Naive B cell (primary cell): Measurements from ENCODE around the gene RAD1. TPM values are rescaled to one million over a fixed set of nuclear protein-coding genes. Genes with fewer than 3 reads are reported as not detected.

Experiments
- ATAC-seq, 2 donors: fragments of 150-1000 bp; cut with Tn5 transposase; 2 replicates each; pipeline ENCODE4 v1.10.0; 2021; ENCODE audit warnings: low read depth in 2 of 2, mild to moderate bottlenecking in 2 of 2, moderate library complexity in 2 of 2
- DNase-seq: peaks from one replicate; pipeline ENCODE4 v3.0.0; 2022
- H3K27ac Mint-ChIP-seq, 6 donors: one replicate each; pipeline ENCODE4 v1.8.0; 2020 to 2022; ENCODE audit warnings: mild to moderate bottlenecking in 6 of 6, mixed read lengths in 6 of 6, moderate library complexity in 5 of 6, inconsistent platforms in 2 of 6
- H3K27me3 Mint-ChIP-seq, 3 donors: one replicate each; pipeline ENCODE4 v1.8.0; 2021 to 2022; ENCODE audit warnings: mixed read lengths in 3 of 3, mild to moderate bottlenecking in 1 of 3
- H3K36me3 Mint-ChIP-seq, 2 donors: one replicate each; pipeline ENCODE4 v1.8.0; 2020 to 2022; ENCODE audit warnings: mixed read lengths in 2 of 2, inconsistent platforms in 1 of 2, mild to moderate bottlenecking in 1 of 2
- H3K4me1 Mint-ChIP-seq, 3 donors: one replicate each; pipeline ENCODE4 v1.8.0; 2020 to 2022; ENCODE audit warnings: mixed read lengths in 3 of 3, inconsistent platforms in 1 of 3, mild to moderate bottlenecking in 1 of 3, moderate library complexity in 1 of 3
- H3K4me3 Mint-ChIP-seq, 8 donors: one replicate each; pipeline ENCODE4 v1.8.0; 2020 to 2022; ENCODE audit warnings: mild to moderate bottlenecking in 8 of 8, mixed read lengths in 8 of 8, moderate library complexity in 8 of 8, inconsistent platforms in 2 of 8
- H3K9me3 Mint-ChIP-seq, 7 donors: one replicate each; pipeline ENCODE4 v1.8.0; 2020 to 2022; ENCODE audit warnings: mixed read lengths in 7 of 7, mild to moderate bottlenecking in 5 of 7, inconsistent platforms in 2 of 7, moderate library complexity in 1 of 7
- polyA plus RNA-seq, 6 donors: library from polyadenylated mRNA; unstranded; fragments of 300-500 nt; fragmentation: Illumina TruSeq; gene quantifications; one replicate each; pipeline ENCODE4 v1.2.3, GENCODE V29; 2021; ENCODE audit warnings: low read depth in 6 of 6

The RAD1 gene
- polyA plus RNA-seq, 6 donors from 2014 or later, result 11.6 to 22.8 (median 21.1) TPM

DNA sequence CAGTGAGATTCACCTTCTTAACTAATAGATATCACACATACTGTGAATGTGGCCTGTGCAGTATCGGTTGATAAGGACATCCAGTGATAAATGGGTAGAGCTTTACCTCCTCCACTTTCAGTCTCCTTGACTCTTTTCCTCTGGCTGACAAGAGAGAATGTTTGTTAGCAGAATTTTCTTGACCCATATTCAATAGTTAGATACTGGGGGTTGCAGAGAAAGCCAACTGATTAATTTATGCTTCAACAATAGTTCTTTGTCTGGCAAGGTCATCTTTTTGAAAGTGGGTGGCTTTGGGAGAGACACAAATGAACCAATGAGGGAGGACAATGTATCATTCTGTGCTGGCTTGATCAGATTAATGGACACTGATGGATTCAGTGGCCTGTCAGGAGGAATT is 46.0 kb downstream of the RAD1 start:
- Mint-ChIP-seq H3K27me3 (peaks cover 0 to 6% (median 0%) of the 10 kb centered on the region in 3 donors), H3K4me1 (no peaks in the 10 kb centered on the region), H3K4me3 (no peak overlapping the region), H3K9me3 (peaks cover 0 to under 1% (median 0%) of the 10 kb centered on the region in 7 donors), H3K27ac (no peak overlapping the region), H3K36me3 (no peaks in the 10 kb centered on the region)
- DNase-seq (no peak), ATAC-seq (no peak)

DNA sequence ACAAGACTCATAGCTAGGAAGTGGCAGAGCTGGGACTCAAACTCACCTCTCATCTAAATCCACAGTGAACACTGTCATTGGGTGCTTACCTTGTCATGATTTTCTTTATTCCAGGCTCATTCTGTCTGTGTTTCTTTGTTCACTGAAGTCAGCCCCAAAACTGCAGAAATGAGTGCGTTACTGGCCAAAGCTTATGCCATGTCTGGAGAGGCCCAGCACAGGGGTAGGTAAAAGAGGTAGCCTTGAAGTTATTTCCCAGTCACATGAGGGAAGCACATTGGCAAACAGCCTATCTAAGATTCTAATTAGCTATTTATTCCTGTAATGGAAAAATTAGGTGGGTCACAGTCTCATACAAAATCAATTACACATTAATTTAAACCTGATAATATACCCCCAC is 46.5 kb downstream of the RAD1 start:
- Mint-ChIP-seq H3K9me3 (no peaks in the 10 kb centered on the region), H3K36me3 (no peaks in the 10 kb centered on the region), H3K4me3 (no peak overlapping the region), H3K27me3 (peaks cover 0 to 6% (median 0%) of the 10 kb centered on the region in 3 donors), H3K4me1 (no peaks in the 10 kb centered on the region), H3K27ac (no peak overlapping the region)
- DNase-seq (no peak), ATAC-seq (no peak)

DNA sequence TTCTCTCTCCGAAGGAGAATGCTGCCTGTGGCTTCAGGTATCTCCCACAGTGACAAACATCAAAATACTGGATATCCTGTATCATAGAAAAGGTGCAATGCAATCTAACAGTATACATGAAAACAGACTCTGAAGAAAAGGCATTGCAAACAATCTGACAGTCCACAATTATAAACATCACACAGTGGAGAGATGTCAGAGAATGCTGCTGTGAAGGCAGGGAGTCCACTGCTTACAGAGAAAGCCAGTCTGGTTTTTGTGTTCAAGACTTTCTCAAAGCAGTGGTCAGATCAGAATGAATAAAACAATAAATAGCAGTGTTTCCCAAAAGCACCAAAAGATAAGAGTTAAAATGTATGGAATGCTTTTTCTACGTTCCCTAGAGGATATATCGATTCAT is 47.6 kb downstream of the RAD1 start:
- ATAC-seq, result no peak
- DNase-seq, result no peak
- no peaks in the 10 kb centered on the region for H3K9me3 Mint-ChIP-seq
- H3K4me1 Mint-ChIP-seq, result no peaks in the 10 kb centered on the region
- no peaks in the 10 kb centered on the region for H3K27me3 Mint-ChIP-seq
- no peak overlapping the region for H3K4me3 Mint-ChIP-seq
- H3K27ac Mint-ChIP-seq, result peak overlapping the region in 1 of 6 donors; percentile 6
- no peaks in the 10 kb centered on the region for H3K36me3 Mint-ChIP-seq

DNA sequence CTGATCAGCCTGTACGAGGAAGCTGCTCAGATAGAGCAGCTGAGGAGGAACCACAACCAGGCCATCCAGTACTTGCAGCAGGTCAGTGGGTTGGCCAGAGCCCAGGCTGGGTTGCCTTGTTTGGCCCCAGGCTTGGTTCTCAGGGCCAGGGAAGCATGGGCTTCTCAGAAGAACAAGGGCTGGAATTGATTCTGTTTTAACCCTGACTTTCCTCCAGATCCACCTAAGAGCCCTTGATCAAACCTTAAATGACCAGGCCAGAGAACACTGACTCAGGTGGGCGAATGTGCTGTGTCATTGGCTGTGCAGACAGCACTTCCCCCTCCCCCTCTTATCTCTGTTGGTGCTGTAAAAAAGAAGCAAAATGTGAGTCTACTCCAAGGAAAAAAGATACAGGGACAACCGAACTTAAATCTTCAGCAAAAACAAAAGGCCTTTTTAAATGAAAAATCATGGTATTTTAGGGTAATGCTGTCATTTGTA is 48.3 kb downstream of the RAD1 start:
- H3K27me3 Mint-ChIP-seq, result no peaks in the 10 kb centered on the region
- H3K9me3 Mint-ChIP-seq, result no peaks in the 10 kb centered on the region
- no peaks in the 10 kb centered on the region for H3K4me1 Mint-ChIP-seq
- H3K27ac Mint-ChIP-seq, result no peak overlapping the region
- no peak overlapping the region for H3K4me3 Mint-ChIP-seq
- ATAC-seq (no peak), DNase-seq (no peak)
- no peaks in the 10 kb centered on the region for H3K36me3 Mint-ChIP-seq

DNA sequence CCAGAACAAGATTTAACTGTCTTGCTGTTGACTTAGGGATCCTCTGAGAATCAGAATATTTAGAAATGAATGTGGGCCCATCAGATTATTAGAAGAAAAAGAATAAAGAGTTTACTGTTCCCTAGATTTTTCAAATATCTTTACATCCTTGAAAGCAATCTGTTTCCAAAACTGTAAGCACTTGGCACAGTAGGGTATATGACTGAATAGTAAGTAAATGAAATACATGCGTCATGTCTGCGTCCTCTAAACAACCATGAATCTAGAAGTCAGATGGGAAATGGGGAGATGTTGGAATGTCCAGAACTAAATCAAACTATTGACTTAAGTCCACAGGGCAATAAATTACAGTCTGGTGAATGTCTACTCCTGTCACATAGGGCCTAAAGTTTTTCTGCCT is 50.2 kb downstream of the RAD1 start:
- Mint-ChIP-seq H3K36me3 (no peaks in the 10 kb centered on the region), H3K4me1 (no peaks in the 10 kb centered on the region), H3K4me3 (no peak overlapping the region), H3K27me3 (no peaks in the 10 kb centered on the region), H3K27ac (no peak overlapping the region), H3K9me3 (no peaks in the 10 kb centered on the region)
- DNase-seq, result no peak
- no peak for ATAC-seq

DNA sequence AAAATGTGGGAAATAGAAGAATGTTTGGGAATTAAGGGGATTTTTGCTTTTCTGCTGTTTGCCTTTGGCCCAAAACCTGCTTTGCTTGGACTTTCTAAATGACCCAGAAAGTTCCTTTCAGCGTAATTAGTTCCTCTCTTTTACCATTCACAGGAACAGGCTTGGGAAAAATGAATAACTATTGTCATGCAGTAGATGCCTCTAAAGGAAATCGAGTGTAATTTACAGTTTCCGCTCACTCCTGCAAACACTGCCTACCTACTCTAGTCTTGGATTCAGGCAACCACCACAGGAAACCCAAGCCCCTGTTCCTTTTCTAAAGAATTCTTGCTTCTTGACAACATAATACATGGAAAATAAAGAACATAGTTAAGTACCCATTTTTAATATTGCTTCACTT is 51.4 kb downstream of the RAD1 start:
- H3K4me1 Mint-ChIP-seq, result no peaks in the 10 kb centered on the region
- no peak for ATAC-seq
- no peak overlapping the region for H3K27ac Mint-ChIP-seq
- H3K9me3 Mint-ChIP-seq, result no peaks in the 10 kb centered on the region
- no peak overlapping the region for H3K4me3 Mint-ChIP-seq
- no peak for DNase-seq
- H3K36me3 Mint-ChIP-seq, result no peaks in the 10 kb centered on the region
- no peaks in the 10 kb centered on the region for H3K27me3 Mint-ChIP-seq

DNA sequence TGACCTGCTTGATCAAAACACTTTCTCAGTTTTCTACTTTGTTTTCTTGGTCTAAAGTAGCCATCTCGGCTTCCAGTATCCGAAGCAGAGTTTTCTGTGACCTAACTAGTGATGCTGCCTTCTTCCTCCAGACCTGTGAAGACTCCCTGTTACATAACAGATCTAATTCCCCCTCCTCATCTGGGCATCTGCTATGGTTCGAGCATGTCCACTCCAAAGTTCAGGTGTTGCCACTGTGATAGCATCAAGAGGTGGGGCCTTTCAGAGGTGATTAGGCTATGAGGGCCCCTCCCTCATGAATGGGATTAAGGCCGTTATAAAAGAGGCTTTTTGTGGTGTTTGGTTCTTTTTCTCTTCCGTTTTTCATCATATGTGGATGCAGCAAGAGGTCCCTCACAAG is 56.1 kb downstream of the RAD1 start:
- Mint-ChIP-seq H3K36me3 (no peaks in the 10 kb centered on the region), H3K27me3 (no peaks in the 10 kb centered on the region), H3K4me3 (no peak overlapping the region), H3K4me1 (peaks cover 0 to 5% (median 0%) of the 10 kb centered on the region in 3 donors), H3K27ac (no peak overlapping the region), H3K9me3 (no peaks in the 10 kb centered on the region)
- DNase-seq, result no peak
- ATAC-seq, result no peak

DNA sequence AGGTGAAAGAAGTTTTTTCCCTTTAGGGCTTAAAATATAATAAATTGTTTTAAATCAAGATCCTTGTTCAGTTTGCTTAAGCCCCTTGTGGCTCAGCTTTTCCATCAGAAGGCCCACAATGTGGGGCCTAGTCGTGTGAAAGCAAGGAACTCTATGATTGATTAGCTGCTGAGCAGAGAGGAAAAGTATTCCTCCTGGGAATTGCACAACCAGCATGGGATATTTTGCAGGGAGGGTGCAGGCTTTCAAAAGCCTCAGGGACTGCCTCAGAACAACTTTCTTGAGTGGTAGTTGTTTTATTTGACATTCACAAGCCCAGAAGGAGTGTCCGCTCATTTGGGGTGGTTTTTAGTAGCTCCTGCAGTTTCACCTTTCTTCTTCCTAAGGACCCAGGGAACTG is 56.5 kb downstream of the RAD1 start:
- Mint-ChIP-seq H3K27ac (no peak overlapping the region), H3K4me3 (no peak overlapping the region), H3K27me3 (no peaks in the 10 kb centered on the region)

DNA sequence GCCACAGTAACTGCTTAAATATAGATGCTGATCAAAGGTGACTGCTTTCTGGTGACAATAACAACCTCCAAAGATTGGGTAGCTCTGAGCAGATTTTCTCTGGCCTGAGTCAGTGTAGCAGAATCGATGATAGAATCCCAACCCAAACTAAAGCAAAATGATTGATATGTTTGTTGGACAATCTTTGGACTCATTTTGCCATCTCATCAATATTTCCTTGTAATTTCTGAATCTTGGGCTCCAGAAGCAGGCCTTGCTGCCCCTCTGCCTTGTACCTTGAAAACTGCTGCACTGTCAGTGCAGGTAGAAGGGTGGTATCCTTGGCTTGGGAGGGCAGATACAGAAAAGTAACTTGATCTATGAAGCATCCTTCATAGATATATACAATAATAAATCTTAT is 57.4 kb downstream of the RAD1 start:
- no peaks in the 10 kb centered on the region for H3K27me3 Mint-ChIP-seq
- peaks cover 0 to 5% (median 0%) of the 10 kb centered on the region in 3 donors for H3K4me1 Mint-ChIP-seq
- H3K9me3 Mint-ChIP-seq, result no peaks in the 10 kb centered on the region
- H3K4me3 Mint-ChIP-seq, result no peak overlapping the region
- ATAC-seq (no peak), DNase-seq (no peak)
- H3K27ac Mint-ChIP-seq, result no peak overlapping the region
- H3K36me3 Mint-ChIP-seq, result no peaks in the 10 kb centered on the region

More for the DNA sequence above, 56.5 kb downstream of the RAD1 start:
- no peak for DNase-seq
- H3K36me3 Mint-ChIP-seq, result no peaks in the 10 kb centered on the region
- ATAC-seq, result no peak
- H3K9me3 Mint-ChIP-seq, result no peaks in the 10 kb centered on the region
- H3K4me1 Mint-ChIP-seq, result peaks cover 0 to 5% (median 0%) of the 10 kb centered on the region in 3 donors

DNA sequence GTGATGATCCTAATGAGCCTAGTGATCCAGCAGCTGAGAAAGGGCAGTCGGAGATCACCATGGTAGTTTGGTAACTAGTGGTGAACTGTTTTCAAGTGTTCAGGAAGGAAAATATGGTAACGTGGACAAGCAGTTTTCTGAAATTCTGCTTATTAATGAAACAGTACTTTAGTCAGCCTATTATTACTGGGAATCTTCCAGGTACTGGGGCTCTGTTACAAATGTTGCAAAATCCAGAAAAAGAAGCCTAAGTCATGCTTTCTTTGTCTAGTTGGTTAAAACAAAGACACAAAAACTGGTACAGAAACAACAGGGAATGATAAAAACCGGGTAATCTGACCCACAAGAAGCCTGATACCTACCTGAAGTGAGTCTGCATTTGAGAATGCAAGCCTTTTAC is 58.1 kb downstream of the RAD1 start:
- DNase-seq, result no peak
- Mint-ChIP-seq H3K4me3 (no peak overlapping the region), H3K9me3 (peaks cover 0 to 4% (median 0%) of the 10 kb centered on the region in 7 donors)

More for the DNA sequence above, 58.1 kb downstream of the RAD1 start:
- no peak overlapping the region for H3K27ac Mint-ChIP-seq
- peaks cover 0 to 6% of the 10 kb centered on the region in 2 donors for H3K36me3 Mint-ChIP-seq
- peaks cover 0 to 5% (median 0%) of the 10 kb centered on the region in 3 donors for H3K4me1 Mint-ChIP-seq
- no peak for ATAC-seq
- H3K27me3 Mint-ChIP-seq, result no peaks in the 10 kb centered on the region

Other genes with a start within 250 kb of the RAD1 start
- gene TTC23L, start 76.3 kb downstream of the RAD1 start, polyA plus RNA-seq, result 1 to 10 TPM in 1 of 6 donors, under 1 TPM in 1, not detected in 4; 0.29 to 3.6 TPM
- gene BRIX1, start 207 bp upstream of the RAD1 start, polyA plus RNA-seq, result 10 to 100 TPM; 49.6 to 63.3 (median 54.1) TPM
- gene DNAJC21, start 14.1 kb upstream of the RAD1 start, polyA plus RNA-seq, result 10 to 100 TPM in 5 of 6 donors, 1 to 10 TPM in 1; 6.6 to 30.8 (median 21.6) TPM
- not detected for gene AGXT2, start 132.4 kb upstream of the RAD1 start, polyA plus RNA-seq